Measurements from ENCODE around the gene BLOC1S5. TPM values are rescaled to one million over a fixed set of nuclear protein-coding genes. Genes with fewer than 3 reads are reported as not detected.

The BLOC1S5 gene
- total and polyA plus RNA-seq, 3 donors from 2014 or later = 8.4 to 12.1 (median 10.9) TPM

DNA sequence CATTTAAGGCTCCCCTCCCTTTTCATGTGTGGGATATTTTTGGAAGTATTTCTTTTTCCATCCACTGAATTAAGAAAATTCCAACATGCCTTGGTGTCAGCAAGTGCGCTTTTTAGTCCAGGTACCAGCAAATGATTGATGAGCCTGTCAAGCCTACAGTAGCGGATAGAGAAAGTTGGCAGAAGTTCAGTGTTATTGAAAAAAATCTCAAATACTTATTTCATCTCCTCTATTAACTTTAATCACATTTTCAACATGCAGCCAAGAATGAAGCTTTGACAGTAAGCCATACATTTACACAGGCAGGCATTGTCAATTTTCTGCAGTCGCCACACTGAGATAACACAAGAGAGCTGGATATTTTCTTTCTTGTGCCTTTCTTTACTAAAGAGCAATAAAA is 50.4 kb downstream of the BLOC1S5 start:
- Histone ChIP-seq H3K27me3 (no peaks in the 10 kb centered on the region), H3K27ac (no peak overlapping the region), H3K4me1 (no peaks in the 10 kb centered on the region), H3K9me3 (no peaks in the 10 kb centered on the region), H3K36me3 (ENCODE audit: low read depth, missing control alignments) (no peaks in the 10 kb centered on the region), H3K4me3 (no peak overlapping the region)
- WGBS, 2 donors = 71 to 92% methylated on average over 3 of the region's 3 CpGs
- intact Hi-C loops (cut with DNase I; ENCODE audit: low total_unique reads) = no loop called here
- no peak for DNase-seq
- TF ChIP-seq POLR2A (IDR thresholded peaks at IDR 0.05) = no peak
- TF ChIP-seq, protein P1, sequence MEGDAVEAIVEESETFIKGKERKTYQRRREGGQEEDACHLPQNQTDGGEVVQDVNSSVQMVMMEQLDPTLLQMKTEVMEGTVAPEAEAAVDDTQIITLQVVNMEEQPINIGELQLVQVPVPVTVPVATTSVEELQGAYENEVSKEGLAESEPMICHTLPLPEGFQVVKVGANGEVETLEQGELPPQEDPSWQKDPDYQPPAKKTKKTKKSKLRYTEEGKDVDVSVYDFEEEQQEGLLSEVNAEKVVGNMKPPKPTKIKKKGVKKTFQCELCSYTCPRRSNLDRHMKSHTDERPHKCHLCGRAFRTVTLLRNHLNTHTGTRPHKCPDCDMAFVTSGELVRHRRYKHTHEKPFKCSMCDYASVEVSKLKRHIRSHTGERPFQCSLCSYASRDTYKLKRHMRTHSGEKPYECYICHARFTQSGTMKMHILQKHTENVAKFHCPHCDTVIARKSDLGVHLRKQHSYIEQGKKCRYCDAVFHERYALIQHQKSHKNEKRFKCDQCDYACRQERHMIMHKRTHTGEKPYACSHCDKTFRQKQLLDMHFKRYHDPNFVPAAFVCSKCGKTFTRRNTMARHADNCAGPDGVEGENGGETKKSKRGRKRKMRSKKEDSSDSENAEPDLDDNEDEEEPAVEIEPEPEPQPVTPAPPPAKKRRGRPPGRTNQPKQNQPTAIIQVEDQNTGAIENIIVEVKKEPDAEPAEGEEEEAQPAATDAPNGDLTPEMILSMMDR (IDR thresholded peaks at IDR 0.05) = no peak

DNA sequence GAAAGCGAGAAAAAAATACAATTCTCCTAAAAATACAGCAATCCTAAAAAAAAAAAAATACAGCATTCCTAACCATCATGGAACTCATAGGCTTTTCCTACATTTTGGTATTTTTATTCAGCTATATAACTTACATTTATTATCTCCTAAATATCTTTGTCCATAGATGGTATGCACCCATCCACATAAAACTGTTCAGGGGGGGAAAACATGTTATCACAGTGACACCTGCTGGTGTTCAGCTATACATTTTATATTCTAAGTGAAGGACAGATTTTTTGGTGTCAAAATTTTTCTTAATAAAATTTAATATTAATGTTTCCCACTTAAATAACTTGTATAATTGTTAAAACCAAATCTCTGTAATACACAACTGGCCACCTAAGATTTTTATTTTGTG is 58.0 kb downstream of the BLOC1S5 start:
- no peak overlapping the region for H3K4me3 ChIP-seq
- 93% methylated on average over 1 of the region's 1 CpG for WGBS, 2 donors
- intact Hi-C loops (cut with DNase I; ENCODE audit: low total_unique reads) = no loop called here

DNA sequence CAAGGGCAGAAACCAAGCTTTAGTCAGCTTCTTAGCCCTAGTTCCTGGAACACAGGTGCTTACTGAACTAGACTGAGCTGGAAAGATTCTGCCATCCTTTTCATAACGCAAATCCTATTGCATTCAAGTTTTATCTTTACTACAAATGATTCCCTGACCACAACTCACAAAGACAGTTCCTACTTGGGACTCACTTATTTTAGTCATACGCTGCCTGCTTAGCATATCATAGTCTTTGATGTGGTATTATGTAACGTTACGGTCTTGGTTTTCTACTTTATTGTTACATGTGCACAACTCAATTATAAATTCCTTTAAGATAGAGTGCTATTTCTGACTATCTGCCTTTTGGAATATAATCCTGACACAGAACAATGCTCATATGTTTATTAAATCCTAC is 59.1 kb downstream of the BLOC1S5 start:
- TF ChIP-seq, protein P1 (IDR thresholded peaks at IDR 0.05) = no peak
- no peak for TF ChIP-seq POLR2A (IDR thresholded peaks at IDR 0.05)
- no peaks in the 10 kb centered on the region for H3K9me3 ChIP-seq
- no peaks in the 10 kb centered on the region for H3K4me1 ChIP-seq
- 84 to 86% methylated on average over 4 of the region's 4 CpGs for WGBS, 2 donors
- no peak overlapping the region for H3K27ac ChIP-seq
- no peak for DNase-seq
- no peak overlapping the region for H3K4me3 ChIP-seq
- H3K27me3 ChIP-seq = no peaks in the 10 kb centered on the region
- no peaks in the 10 kb centered on the region for H3K36me3 ChIP-seq (ENCODE audit: low read depth, missing control alignments)
- intact Hi-C loops (cut with DNase I; ENCODE audit: low total_unique reads) = no loop called here

More for the DNA sequence above, 58.0 kb downstream of the BLOC1S5 start:
- Histone ChIP-seq H3K9me3 (no peaks in the 10 kb centered on the region), H3K36me3 (ENCODE audit: low read depth, missing control alignments) (no peaks in the 10 kb centered on the region), H3K27me3 (no peaks in the 10 kb centered on the region), H3K4me1 (no peaks in the 10 kb centered on the region), H3K27ac (no peak overlapping the region)
- TF ChIP-seq POLR2A (IDR thresholded peaks at IDR 0.05) = no peak
- TF ChIP-seq, protein P1 (IDR thresholded peaks at IDR 0.05) = peak in 1 of 3 experiments; percentile 21
- DNase-seq = no peak

DNA sequence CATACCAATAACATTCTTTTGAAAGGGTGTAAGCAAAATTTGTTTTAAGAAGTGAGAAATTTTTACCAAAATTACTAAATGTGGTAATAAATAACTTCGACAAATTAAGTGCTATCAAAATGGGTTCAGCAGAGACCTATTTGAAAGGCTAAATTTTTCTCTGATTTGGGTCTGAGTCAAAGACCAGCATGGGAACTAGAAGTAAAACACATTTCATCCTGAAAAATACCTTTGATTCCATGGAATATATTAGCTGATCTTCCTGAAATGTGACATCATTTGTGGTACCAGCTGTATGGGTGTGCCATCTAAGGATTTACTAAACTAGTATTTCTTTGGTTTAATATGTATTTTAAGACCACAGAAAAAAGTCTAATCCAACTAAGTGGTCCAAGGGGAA is 63.6 kb downstream of the BLOC1S5 start:
- no peak for DNase-seq
- Histone ChIP-seq H3K4me3 (no peak overlapping the region), H3K36me3 (ENCODE audit: low read depth, missing control alignments) (no peaks in the 10 kb centered on the region), H3K4me1 (no peaks in the 10 kb centered on the region), H3K9me3 (no peaks in the 10 kb centered on the region), H3K27me3 (no peaks in the 10 kb centered on the region), H3K27ac (no peak overlapping the region)
- TF ChIP-seq, protein P1 (IDR thresholded peaks at IDR 0.05) = no peak
- intact Hi-C loops (cut with DNase I; ENCODE audit: low total_unique reads) = no loop called here
- 78 to 91% methylated on average over 1 of the region's 1 CpG for WGBS, 2 donors

- TF ChIP-seq, protein P1 (IDR thresholded peaks at IDR 0.05) = no peak
- no peak for TF ChIP-seq POLR2A (IDR thresholded peaks at IDR 0.05)
- no peak for DNase-seq
- Histone ChIP-seq H3K4me1 (no peaks in the 10 kb centered on the region), H3K4me3 (no peak overlapping the region), H3K9me3 (no peaks in the 10 kb centered on the region), H3K27me3 (no peaks in the 10 kb centered on the region), H3K27ac (no peak overlapping the region), H3K36me3 (ENCODE audit: low read depth, missing control alignments) (no peaks in the 10 kb centered on the region)
- intact Hi-C loops (cut with DNase I; ENCODE audit: low total_unique reads) = no loop called here
- 71 to 75% methylated on average over 4 of the region's 4 CpGs for WGBS, 2 donors
These were observed 64.0 kb downstream of the BLOC1S5 start for GRCh38 chr6:8000188-8000596.

Data from testis (tissue), 3 donors.